ENCODE results near the gene SMOC2. TPM values are rescaled to one million over a fixed set of nuclear protein-coding genes. Genes with fewer than 3 reads are reported as not detected.

Gene SMOC2
- total and polyA plus RNA-seq, 2 donors (not counting 1 experiment from before 2014, with no cell fraction given) = 0.37 TPM; not detected in 1

GRCh38 chr6:168655462-168656152 lies 214.6 kb downstream of the SMOC2 start:
- Histone ChIP-seq H3K4me2 (replicated peaks; ENCODE audit: low read depth, low read length, poor library complexity, severe bottlenecking) (no peak overlapping the region), H3K4me1 (ENCODE audit: control insufficient read depth in 2 of 2, insufficient read depth in 2 of 2, low read length in 2 of 2) (no peaks in the 10 kb centered on the region), H3K9me3 (ENCODE audit: control extremely low read depth in 1 of 3, control insufficient read depth in 2 of 3, insufficient read depth in 1 of 3, low read length in 2 of 3) (peaks cover 0 to 29% (median 0%) of the 10 kb centered on the region in 3 donors), H3K9ac (ENCODE audit: low read length) (no peak overlapping the region), H3K27ac (ENCODE audit: low read length in 2 of 2) (no peak overlapping the region), H2AFZ (ENCODE audit: insufficient read depth, low read depth, low read length, poor library complexity, severe bottlenecking) (no peak overlapping the region), H3K4me3 (ENCODE audit: control extremely low read depth in 1 of 5, extremely low read depth in 1 of 5, insufficient read depth in 1 of 5, low read depth in 2 of 5, low read length in 4 of 5) (no peak overlapping the region), H3K36me3 (replicated peaks in 1 of 2; ENCODE audit: control extremely low read depth in 1 of 2, control insufficient read depth in 1 of 2, extremely low read depth in 1 of 2, insufficient read depth in 2 of 2, low read length in 1 of 2) (no peaks in the 10 kb centered on the region), H3K27me3 (replicated peaks in 1 of 4; ENCODE audit: control extremely low read depth in 1 of 4, control insufficient read depth in 3 of 4, insufficient read depth in 4 of 4, low read length in 3 of 4) (no peaks in the 10 kb centered on the region), H3K79me2 (ENCODE audit: control insufficient read depth, insufficient read depth, low read length) (no peaks in the 10 kb centered on the region), H4K20me1 (ENCODE audit: control insufficient read depth, insufficient read depth, low read length, poor library complexity, severe bottlenecking) (no peaks in the 10 kb centered on the region)
- H3K9me3 Mint-ChIP-seq (ENCODE audit: insufficient read depth) = peaks cover 5% of the 10 kb centered on the region
- DNase-seq (no peak), ATAC-seq (ENCODE audit: low read depth) (no peak)
- H3K27ac Mint-ChIP-seq = no peak overlapping the region
- intact Hi-C loops (cut with micrococcal nuclease) = no loop called here
- no peaks in the 10 kb centered on the region for H3K4me1 Mint-ChIP-seq
- H3K4me3 Mint-ChIP-seq = no peak overlapping the region
- ChIA-PET POLR2A (no interaction called here), CTCF (no interaction called here)
- TF ChIP-seq EZH2 (IDR thresholded peaks at IDR 0.05; ENCODE audit: borderline replicate concordance, insufficient read depth, low read depth, low read length, poor library complexity, severe bottlenecking) (no peak), CTCF (IDR thresholded peaks at IDR 0.05) (no peak)
- no peaks in the 10 kb centered on the region for H3K27me3 Mint-ChIP-seq
- WGBS (ENCODE audit: insufficient coverage) = 95% methylated on average over 13 of the region's 14 CpGs

- POLR2A ChIA-PET = no interaction called here
- H3K4me1 ChIP-seq (ENCODE audit: control insufficient read depth in 2 of 2, insufficient read depth in 2 of 2, low read length in 2 of 2) = no peaks in the 10 kb centered on the region
- H4K20me1 ChIP-seq (ENCODE audit: control insufficient read depth, insufficient read depth, low read length, poor library complexity, severe bottlenecking) = no peaks in the 10 kb centered on the region
- no peaks in the 10 kb centered on the region for H3K36me3 ChIP-seq (replicated peaks in 1 of 2; ENCODE audit: control extremely low read depth in 1 of 2, control insufficient read depth in 1 of 2, extremely low read depth in 1 of 2, insufficient read depth in 2 of 2, low read length in 1 of 2)
- H3K27ac ChIP-seq (ENCODE audit: low read length in 2 of 2) = no peak overlapping the region
- TF ChIP-seq CTCF (IDR thresholded peaks at IDR 0.05) = no peak
- no peak for TF ChIP-seq EZH2 (IDR thresholded peaks at IDR 0.05; ENCODE audit: borderline replicate concordance, insufficient read depth, low read depth, low read length, poor library complexity, severe bottlenecking)
- H3K4me1 Mint-ChIP-seq = no peaks in the 10 kb centered on the region
- DNase-seq = no peak
- peaks cover 9% of the 10 kb centered on the region for H3K9me3 Mint-ChIP-seq (ENCODE audit: insufficient read depth)
- no peak overlapping the region for H3K27ac Mint-ChIP-seq
- no peaks in the 10 kb centered on the region for H3K79me2 ChIP-seq (ENCODE audit: control insufficient read depth, insufficient read depth, low read length)
- no peaks in the 10 kb centered on the region for H3K27me3 ChIP-seq (replicated peaks in 1 of 4; ENCODE audit: control extremely low read depth in 1 of 4, control insufficient read depth in 3 of 4, insufficient read depth in 4 of 4, low read length in 3 of 4)
- H3K4me2 ChIP-seq (replicated peaks; ENCODE audit: low read depth, low read length, poor library complexity, severe bottlenecking) = no peak overlapping the region
- CTCF ChIA-PET = no interaction called here
- H3K27me3 Mint-ChIP-seq = no peaks in the 10 kb centered on the region
- WGBS (ENCODE audit: insufficient coverage) = no CpG with 5 or more reads among the region's 1 CpG
- no peak overlapping the region for H3K9ac ChIP-seq (ENCODE audit: low read length)
- no peak overlapping the region for H2AFZ ChIP-seq (ENCODE audit: insufficient read depth, low read depth, low read length, poor library complexity, severe bottlenecking)
- H3K4me3 Mint-ChIP-seq = no peak overlapping the region
- intact Hi-C loops (cut with micrococcal nuclease) = no loop called here
- ATAC-seq (ENCODE audit: low read depth) = no peak
- H3K4me3 ChIP-seq (ENCODE audit: control extremely low read depth in 1 of 5, extremely low read depth in 1 of 5, insufficient read depth in 1 of 5, low read depth in 2 of 5, low read length in 4 of 5) = no peak overlapping the region
- H3K9me3 ChIP-seq (ENCODE audit: control extremely low read depth in 1 of 3, control insufficient read depth in 2 of 3, insufficient read depth in 1 of 3, low read length in 2 of 3) = peaks cover 0 to 28% (median 0%) of the 10 kb centered on the region in 3 donors
Measured at GRCh38 chr6:168658059-168658458, 217.1 kb downstream of the SMOC2 start.

Measured in B cell (primary cell).